Upper lobe of left lung (tissue), 4 donors: Measurements from ENCODE around the gene SNX15.

Source experiments
- EP300 ChIP-seq, 4 donors: sonication (generic); formaldehyde crosslinking; IDR thresholded peaks; one replicate each; pipeline ENCODE4 v1.5.1; 2017; ENCODE audit warnings: antibody characterized with exemption in 4 of 4, control low read depth in 2 of 4
- POLR2A ChIP-seq, 4 donors: fragments of 450-650 bp; IDR thresholded peaks; one replicate each; pipeline ENCODE4 v1.5.1; 2016 to 2017; ENCODE audit warnings: antibody characterized with exemption in 4 of 4, mild to moderate bottlenecking in 2 of 4
- TF ChIP-seq, protein P1 (sequence below), 6 experiments: fragments of 450-650 bp in 4 of 6; fragments of 200-600 bp in 2 of 6; sonication (generic) in 2 of 6; IDR thresholded peaks; one replicate each; pipeline ENCODE4 v1.5.1; 2016 to 2019; ENCODE audit warnings: antibody characterized with exemption in 6 of 6

DNA sequence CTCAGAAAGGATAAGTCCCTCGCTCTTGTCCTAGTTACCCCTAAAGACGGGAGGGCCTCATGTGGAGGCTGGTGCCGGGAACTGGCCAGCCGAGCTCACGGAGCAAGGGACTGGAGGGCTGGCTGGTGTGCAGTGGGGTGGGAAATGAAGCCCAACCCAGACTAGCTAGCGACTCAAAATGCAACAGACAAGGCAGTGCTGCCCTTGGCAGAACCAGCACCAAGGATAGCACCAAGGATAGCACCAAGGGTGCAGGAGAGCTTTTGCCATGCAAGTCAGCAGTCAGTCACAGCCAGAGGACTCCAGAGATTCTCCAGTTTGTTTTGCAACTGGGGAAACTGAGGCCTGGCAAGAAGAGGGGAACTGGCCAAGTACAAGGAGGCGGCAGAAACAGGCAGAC lies 24.0 kb upstream of the SNX15 start:
- TF ChIP-seq POLR2A (IDR thresholded peaks at IDR 0.05) (no peak), EP300 (IDR thresholded peaks at IDR 0.05) (no peak)
- TF ChIP-seq, protein P1, sequence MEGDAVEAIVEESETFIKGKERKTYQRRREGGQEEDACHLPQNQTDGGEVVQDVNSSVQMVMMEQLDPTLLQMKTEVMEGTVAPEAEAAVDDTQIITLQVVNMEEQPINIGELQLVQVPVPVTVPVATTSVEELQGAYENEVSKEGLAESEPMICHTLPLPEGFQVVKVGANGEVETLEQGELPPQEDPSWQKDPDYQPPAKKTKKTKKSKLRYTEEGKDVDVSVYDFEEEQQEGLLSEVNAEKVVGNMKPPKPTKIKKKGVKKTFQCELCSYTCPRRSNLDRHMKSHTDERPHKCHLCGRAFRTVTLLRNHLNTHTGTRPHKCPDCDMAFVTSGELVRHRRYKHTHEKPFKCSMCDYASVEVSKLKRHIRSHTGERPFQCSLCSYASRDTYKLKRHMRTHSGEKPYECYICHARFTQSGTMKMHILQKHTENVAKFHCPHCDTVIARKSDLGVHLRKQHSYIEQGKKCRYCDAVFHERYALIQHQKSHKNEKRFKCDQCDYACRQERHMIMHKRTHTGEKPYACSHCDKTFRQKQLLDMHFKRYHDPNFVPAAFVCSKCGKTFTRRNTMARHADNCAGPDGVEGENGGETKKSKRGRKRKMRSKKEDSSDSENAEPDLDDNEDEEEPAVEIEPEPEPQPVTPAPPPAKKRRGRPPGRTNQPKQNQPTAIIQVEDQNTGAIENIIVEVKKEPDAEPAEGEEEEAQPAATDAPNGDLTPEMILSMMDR (IDR thresholded peaks at IDR 0.05) = no peak
